Activated CD4-positive, alpha-beta T cell treated with anti-CD3 and anti-CD28 coated beads, Interleukin-2, amount 10 ng/mL, durations not matched to agents 24 days and 14 days (primary cell): ENCODE data around the gene MANBA. TPM values are rescaled to one million over a fixed set of nuclear protein-coding genes. Genes with fewer than 3 reads are reported as not detected.

Source experiments
- DNase-seq: peaks from one replicate; pipeline ENCODE4 v3.0.0; 2022
- H3K27ac Mint-ChIP-seq: one replicate; pipeline ENCODE4 v1.8.0; 2022; ENCODE audit warnings: mild to moderate bottlenecking, mixed read lengths
- H3K27me3 Mint-ChIP-seq: one replicate; pipeline ENCODE4 v1.8.0; 2022; ENCODE audit warnings: mixed read lengths
- H3K36me3 Mint-ChIP-seq: one replicate; pipeline ENCODE4 v1.8.0; 2022; ENCODE audit warnings: low read depth, mild to moderate bottlenecking, mixed read lengths
- H3K4me1 Mint-ChIP-seq: one replicate; pipeline ENCODE4 v1.8.0; 2021; ENCODE audit warnings: mixed read lengths
- H3K4me3 Mint-ChIP-seq: one replicate; pipeline ENCODE4 v1.8.0; 2022; ENCODE audit warnings: mild to moderate bottlenecking, moderate library complexity, mixed read lengths
- H3K9me3 Mint-ChIP-seq: one replicate; pipeline ENCODE4 v1.8.0; 2021; ENCODE audit warnings: mixed read lengths
- intact Hi-C: fragments of 100-400 bp; cut with micrococcal nuclease; formaldehyde crosslinking; loops from one replicate; pipeline ENCODE4 v1.15.1; 2023
- total RNA-seq: library from RNA; stranded (reverse); gene quantifications from 2 replicates; pipeline ENCODE4 v1.2.3, GENCODE V29; 2022

The MANBA gene
- total RNA-seq, 1 donor from 2014 or later: 9.4 TPM

DNA sequence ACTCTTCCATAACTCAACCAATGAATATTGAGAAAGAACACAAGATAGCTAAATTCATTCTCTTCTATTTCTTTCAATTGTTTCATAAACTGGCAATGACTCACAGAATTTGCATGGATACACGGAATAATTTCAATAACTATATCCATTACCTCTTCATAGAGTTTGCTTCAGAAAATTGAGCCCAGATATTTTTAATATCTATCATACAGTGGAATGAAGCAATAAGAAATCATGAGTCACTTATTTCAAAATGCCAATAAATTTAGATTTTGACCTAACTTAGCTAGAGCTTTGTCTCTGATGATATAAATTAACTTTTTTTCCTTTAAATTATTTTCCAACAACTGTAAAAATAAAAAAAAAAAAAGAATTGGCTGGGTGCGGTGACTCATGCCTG is 22.2 kb upstream of the MANBA start:
- Mint-ChIP-seq H3K4me3 (no peak overlapping the region), H3K9me3 (no peaks in the 10 kb centered on the region), H3K27ac (no peak overlapping the region), H3K4me1 (peaks cover 4% of the 10 kb centered on the region), H3K27me3 (no peaks in the 10 kb centered on the region), H3K36me3 (peaks cover 3% of the 10 kb centered on the region)
- DNase-seq: no peak
- intact Hi-C loops: loop anchor here (10.0 kb wide), 2 partner anchors 158 to 258 kb away; no protein-coding TSS in a partner anchor

DNA sequence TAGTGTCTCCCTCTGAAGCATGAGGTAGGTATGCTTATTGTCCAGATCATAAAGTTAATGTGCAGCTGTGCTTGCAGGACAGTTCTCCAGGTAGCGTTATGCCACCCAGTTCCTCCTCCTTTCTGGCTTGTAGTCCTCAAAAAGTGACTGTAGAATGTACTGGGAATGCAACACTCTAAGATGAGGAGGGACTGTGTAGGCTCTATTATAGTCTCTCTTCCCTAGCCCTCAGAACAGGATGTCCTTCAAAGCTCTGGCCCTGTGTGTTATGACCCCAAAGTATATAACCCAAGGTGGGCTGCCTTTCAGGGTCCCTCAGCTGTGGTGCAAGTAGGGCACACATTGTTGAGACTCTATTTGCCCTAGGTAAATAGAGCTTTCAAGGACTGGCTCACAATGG is 20.8 kb upstream of the MANBA start:
- no peak overlapping the region for H3K4me3 Mint-ChIP-seq
- intact Hi-C loops: loop anchor here (10.0 kb wide), 2 partner anchors 157 to 257 kb away; no protein-coding TSS in a partner anchor
- peak; percentile 49 for DNase-seq
- H3K9me3 Mint-ChIP-seq: no peaks in the 10 kb centered on the region
- H3K36me3 Mint-ChIP-seq: no peaks in the 10 kb centered on the region
- H3K27ac Mint-ChIP-seq: no peak overlapping the region
- no peaks in the 10 kb centered on the region for H3K4me1 Mint-ChIP-seq
- peaks cover 2% of the 10 kb centered on the region for H3K27me3 Mint-ChIP-seq

DNA sequence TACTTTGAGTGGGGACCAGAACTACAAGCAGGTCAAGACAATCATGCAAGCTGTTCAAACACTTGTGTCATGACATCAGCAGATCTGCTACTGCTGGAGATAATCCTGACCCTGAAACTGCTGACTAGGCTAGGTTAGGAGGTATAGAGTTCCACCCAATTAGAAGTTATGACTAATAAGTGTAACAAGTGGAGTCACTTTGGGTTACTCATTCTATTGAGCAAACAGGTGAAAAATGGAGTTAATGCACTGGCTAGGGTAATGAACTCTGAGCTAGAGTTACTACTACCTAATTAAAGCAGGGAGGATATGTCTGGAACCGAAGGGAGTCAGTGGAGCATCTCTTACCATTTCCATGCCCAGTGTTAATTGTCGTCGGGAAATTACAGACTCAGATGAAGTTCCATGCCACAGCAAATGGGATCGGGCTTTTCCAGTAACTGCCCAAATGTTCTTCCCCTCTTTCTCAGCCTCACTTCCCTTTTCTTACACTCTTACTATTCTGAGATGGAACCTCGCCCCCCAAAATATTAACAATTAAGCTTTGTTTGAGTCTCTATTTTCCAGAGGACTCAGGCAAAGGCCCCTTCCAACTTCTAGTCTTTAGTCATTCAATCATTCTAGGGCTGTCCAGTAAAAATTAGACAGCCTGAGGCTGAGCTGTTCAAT is 19.8 kb upstream of the MANBA start:
- no peak overlapping the region for H3K27ac Mint-ChIP-seq
- peaks cover 4% of the 10 kb centered on the region for H3K27me3 Mint-ChIP-seq
- no peaks in the 10 kb centered on the region for H3K36me3 Mint-ChIP-seq
- intact Hi-C loops: loop anchor here (10.0 kb wide), 2 partner anchors 156 to 256 kb away; no protein-coding TSS in a partner anchor
- H3K4me3 Mint-ChIP-seq: no peak overlapping the region
- peak; percentile 31 for DNase-seq
- no peaks in the 10 kb centered on the region for H3K4me1 Mint-ChIP-seq
- no peaks in the 10 kb centered on the region for H3K9me3 Mint-ChIP-seq

- Mint-ChIP-seq H3K4me3 (no peak overlapping the region), H3K27ac (no peak overlapping the region), H3K9me3 (no peaks in the 10 kb centered on the region), H3K36me3 (no peaks in the 10 kb centered on the region), H3K4me1 (no peaks in the 10 kb centered on the region), H3K27me3 (peaks cover 4% of the 10 kb centered on the region)
- intact Hi-C loops: no loop called here
- DNase-seq: no peak
These were observed 18.4 kb upstream of the MANBA start for GRCh38 chr4:102779204-102779603.

- Mint-ChIP-seq H3K27ac (no peak overlapping the region), H3K9me3 (no peaks in the 10 kb centered on the region), H3K36me3 (no peaks in the 10 kb centered on the region), H3K27me3 (peaks cover 4% of the 10 kb centered on the region), H3K4me3 (no peak overlapping the region), H3K4me1 (no peaks in the 10 kb centered on the region)
- peak; percentile 49 for DNase-seq
- intact Hi-C loops: no loop called here
These were observed 18.0 kb upstream of the MANBA start for GRCh38 chr4:102778720-102779119.

DNA sequence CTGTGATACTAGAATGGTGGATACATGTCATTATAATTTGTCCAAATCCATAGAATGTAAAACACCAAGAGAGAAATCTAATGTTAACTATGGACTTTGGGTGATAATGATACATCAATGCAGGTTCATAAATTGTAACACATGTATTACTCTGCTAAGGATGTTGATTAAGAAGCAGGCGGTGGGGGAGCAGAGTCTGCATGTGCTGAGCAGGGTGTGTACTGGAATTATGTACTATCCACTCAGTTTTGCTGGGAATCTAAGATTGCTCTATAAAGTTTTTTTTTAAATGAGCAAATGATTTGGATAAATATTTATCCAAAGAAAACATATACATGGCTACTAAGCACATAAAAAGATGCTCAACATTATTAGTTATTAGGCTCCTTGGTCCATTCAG is 15.0 kb upstream of the MANBA start:
- Mint-ChIP-seq H3K36me3 (no peaks in the 10 kb centered on the region), H3K9me3 (no peaks in the 10 kb centered on the region), H3K4me3 (no peak overlapping the region), H3K27me3 (peaks cover 6% of the 10 kb centered on the region), H3K27ac (no peak overlapping the region), H3K4me1 (no peaks in the 10 kb centered on the region)
- intact Hi-C loops: no loop called here
- peak; percentile 17 for DNase-seq

DNA sequence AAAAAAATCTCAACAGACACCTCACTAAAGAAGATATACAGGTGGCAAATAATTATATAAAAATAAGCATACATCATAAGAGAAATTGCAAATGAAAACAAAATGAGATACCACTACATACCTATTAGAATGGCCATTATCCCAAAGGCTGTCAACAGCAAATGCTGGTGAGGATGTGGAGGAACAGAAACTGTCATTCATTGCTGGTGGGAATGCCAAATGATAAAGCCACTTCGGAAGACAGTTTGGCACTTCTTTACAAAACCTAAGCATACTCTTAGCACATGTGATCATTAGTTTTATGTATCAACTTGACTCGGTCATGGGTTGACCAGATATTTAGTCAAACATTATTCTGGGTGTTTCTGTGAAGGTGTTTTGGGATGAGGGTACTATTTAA is 13.5 kb upstream of the MANBA start:
- DNase-seq: no peak
- peaks cover 12% of the 10 kb centered on the region for H3K27me3 Mint-ChIP-seq
- H3K36me3 Mint-ChIP-seq: no peaks in the 10 kb centered on the region
- H3K9me3 Mint-ChIP-seq: no peaks in the 10 kb centered on the region
- H3K4me1 Mint-ChIP-seq: no peaks in the 10 kb centered on the region
- H3K27ac Mint-ChIP-seq: no peak overlapping the region
- intact Hi-C loops: no loop called here
- no peak overlapping the region for H3K4me3 Mint-ChIP-seq

GRCh38 chr4:102772738-102773340 is 12.1 kb upstream of the MANBA start:
- intact Hi-C loops: no loop called here
- Mint-ChIP-seq H3K4me1 (no peaks in the 10 kb centered on the region), H3K4me3 (no peak overlapping the region), H3K27ac (no peak overlapping the region), H3K27me3 (peaks cover 15% of the 10 kb centered on the region), H3K36me3 (no peaks in the 10 kb centered on the region), H3K9me3 (no peaks in the 10 kb centered on the region)
- peak; percentile 45 for DNase-seq

DNA sequence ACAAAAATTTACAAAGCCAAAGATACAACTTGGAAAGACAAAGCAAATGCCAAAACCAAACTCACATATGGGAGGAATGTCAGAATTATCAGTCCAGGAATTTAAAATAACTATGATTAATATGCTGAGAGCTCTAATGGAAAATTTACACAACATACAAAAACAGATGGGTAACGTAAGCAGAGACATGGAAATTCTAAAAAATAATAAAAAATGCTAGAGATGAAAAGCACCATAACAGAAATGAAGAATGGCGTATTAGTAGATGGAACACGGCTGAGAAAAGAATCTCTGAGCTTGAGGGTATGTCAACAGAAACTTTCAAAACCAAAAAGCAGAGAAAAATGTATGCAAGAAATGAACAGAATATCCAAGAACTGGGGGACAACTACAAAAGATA is 4.1 kb upstream of the MANBA start:
- Mint-ChIP-seq H3K4me1 (peaks cover 10% of the 10 kb centered on the region), H3K4me3 (no peak overlapping the region), H3K36me3 (no peaks in the 10 kb centered on the region), H3K27ac (no peak overlapping the region), H3K27me3 (peaks cover 18% of the 10 kb centered on the region), H3K9me3 (no peaks in the 10 kb centered on the region)
- intact Hi-C loops: loop anchor here (5.0 to 10.0 kb wide), 3 partner anchors 32 to 430 kb away; partner anchors contain the start of genes CENPE and SLC9B1
- no peak for DNase-seq

DNA sequence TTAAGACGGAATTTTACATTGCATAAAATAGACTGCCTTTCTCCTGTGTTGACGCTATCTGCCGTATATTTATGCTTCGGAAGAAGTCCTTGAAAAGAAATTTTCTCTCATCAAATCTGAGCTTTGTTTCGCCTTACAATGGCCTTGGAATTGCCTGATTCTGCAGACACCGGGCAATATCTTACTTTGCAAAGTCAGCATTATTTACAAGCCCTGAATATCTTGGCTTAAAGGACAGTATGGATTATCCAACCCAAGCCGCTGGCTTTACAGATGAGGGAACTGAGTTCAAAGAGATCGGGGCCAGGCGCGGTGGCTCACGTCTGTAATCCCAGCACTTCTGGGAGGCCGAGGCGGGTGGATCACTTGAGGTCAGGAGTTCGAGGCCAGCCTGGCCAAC is 1.1 kb upstream of the MANBA start:
- peaks cover 13% of the 10 kb centered on the region for H3K27me3 Mint-ChIP-seq
- no peaks in the 10 kb centered on the region for H3K9me3 Mint-ChIP-seq
- peaks cover 28% of the 10 kb centered on the region for H3K4me1 Mint-ChIP-seq
- peaks cover 3% of the 10 kb centered on the region for H3K36me3 Mint-ChIP-seq
- no peak overlapping the region for H3K27ac Mint-ChIP-seq
- H3K4me3 Mint-ChIP-seq: peak overlapping the region; percentile 88
- no peak for DNase-seq
- intact Hi-C loops: loop anchor here (2.0 to 10.0 kb wide), 7 partner anchors 35 to 433 kb away; partner anchors contain the start of genes CENPE, CISD2, SLC39A8 and SLC9B1

DNA sequence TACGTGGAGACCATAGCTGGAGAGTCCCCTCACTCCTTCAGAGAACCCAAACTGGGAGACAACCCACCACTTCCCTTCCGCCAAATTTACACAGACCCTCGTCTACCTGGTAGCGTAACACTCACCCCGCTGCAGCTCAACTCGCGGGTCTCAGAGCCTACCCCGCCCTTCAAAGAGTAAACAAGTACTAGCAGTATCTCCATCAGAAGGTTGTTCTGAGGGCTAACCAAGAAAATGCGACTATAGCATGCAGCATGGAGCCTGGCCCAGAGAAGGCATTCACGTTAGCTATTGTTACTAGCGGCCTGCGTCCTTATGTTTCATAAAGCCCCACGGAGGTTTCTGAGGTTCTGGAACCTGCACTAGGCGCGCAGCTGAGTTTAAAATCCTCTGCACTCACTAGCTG is 531 bp upstream of the MANBA start:
- Mint-ChIP-seq H3K27me3 (peaks cover 13% of the 10 kb centered on the region), H3K27ac (peak overlapping the region; percentile 26), H3K4me1 (peaks cover 28% of the 10 kb centered on the region), H3K9me3 (no peaks in the 10 kb centered on the region), H3K36me3 (peaks cover 4% of the 10 kb centered on the region), H3K4me3 (peak overlapping the region; percentile 88)
- no peak for DNase-seq
- intact Hi-C loops: loop anchor here (2.0 to 10.0 kb wide), 7 partner anchors 36 to 434 kb away; partner anchors contain the start of genes CENPE, CISD2, SLC39A8 and SLC9B1

- peaks cover 8% of the 10 kb centered on the region for H3K36me3 Mint-ChIP-seq
- H3K9me3 Mint-ChIP-seq: no peaks in the 10 kb centered on the region
- no peak for DNase-seq
- H3K27ac Mint-ChIP-seq: peak overlapping the region; percentile 87
- intact Hi-C loops: loop anchor here (1.0 to 10.0 kb wide), 8 partner anchors 37 to 435 kb away; partner anchors contain the start of genes CENPE, CISD2, SLC39A8 and SLC9B1
- H3K4me1 Mint-ChIP-seq: peaks cover 28% of the 10 kb centered on the region
- H3K27me3 Mint-ChIP-seq: peaks cover 10% of the 10 kb centered on the region
- H3K4me3 Mint-ChIP-seq: peak overlapping the region; percentile 88
These were observed 730 bp downstream of the MANBA start for GRCh38 chr4:102759831-102760644.

DNA sequence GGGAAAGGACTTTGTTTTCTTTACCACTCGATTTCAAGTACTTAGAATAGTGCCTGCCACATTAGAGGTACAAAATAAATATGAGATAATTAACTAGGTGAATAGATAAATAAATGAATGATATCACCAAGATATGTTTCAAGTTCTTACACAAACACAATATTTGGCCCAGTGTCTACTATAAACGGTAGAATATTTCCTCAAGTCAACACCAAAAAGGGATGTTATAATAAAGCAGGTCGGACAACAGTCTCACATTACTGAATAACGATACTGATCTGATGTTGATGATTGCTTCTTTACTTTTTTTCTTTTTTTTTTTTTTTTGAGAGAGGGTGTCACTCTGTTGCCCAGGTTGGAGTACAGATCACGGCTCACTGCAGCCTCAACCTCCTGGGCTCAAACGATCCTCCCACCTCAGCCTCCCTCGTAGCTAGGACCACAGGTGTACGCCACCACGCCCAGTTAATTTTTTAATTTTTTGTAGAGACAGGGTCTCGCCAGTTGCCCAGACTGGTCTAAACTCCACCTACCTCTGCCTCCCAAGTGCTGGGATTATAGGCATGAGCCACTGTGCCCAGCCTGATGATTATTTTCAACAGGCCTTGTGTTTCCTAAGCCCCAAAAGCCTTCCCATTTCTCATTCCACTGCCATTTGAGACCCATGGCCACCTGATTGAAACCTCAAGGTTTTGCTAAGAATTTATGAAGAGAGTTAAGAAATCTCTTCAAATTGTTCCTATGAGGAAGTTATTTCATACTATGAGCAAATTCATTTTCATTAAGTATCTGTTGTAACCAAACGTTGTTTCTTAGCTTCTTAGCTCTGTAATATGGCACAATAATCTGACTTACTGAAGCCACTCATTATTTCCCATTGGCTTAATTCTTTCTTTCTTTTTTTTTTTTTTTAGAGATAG is 2.3 kb downstream of the MANBA start:
- Mint-ChIP-seq H3K4me1 (peaks cover 28% of the 10 kb centered on the region), H3K27ac (no peak overlapping the region), H3K9me3 (no peaks in the 10 kb centered on the region), H3K27me3 (peaks cover 1% of the 10 kb centered on the region), H3K4me3 (no peak overlapping the region), H3K36me3 (peaks cover 10% of the 10 kb centered on the region)
- no peak for DNase-seq
- intact Hi-C loops: no loop called here
